IMR-90 (cell line): ENCODE data around the gene GTPBP6. TPM values are rescaled to one million over a fixed set of nuclear protein-coding genes. Genes with fewer than 3 reads are reported as not detected.

Experiments used
- ATAC-seq: fragments of 200-7000 bp; cut with Tn5 transposase; 2 replicates; pipeline ENCODE4 v1.9.1; 2020; ENCODE audit warnings: low read depth, mild to moderate bottlenecking, moderate library complexity
- BruUV-seq: library from RNA; stranded (reverse); fragments of 400-500 nt; replicated peaks from 2 replicates; lab custom pipeline; 2021; lab: Mats Ljungman, UMichigan
- CTCF ChIA-PET: fragments of 300-600 bp; formaldehyde crosslinking; extraction: SDS; loops from one replicate; lab custom pipeline; 2021; ENCODE audit warnings: antibody characterized with exemption; lab: Yijun Ruan, JAX
- POLR2A ChIA-PET: fragments of 300-600 bp; sonication (Branson Sonifier 250); formaldehyde crosslinking; loops from one replicate; lab custom pipeline; 2022; ENCODE audit warnings: antibody characterized with exemption; ENCODE audit not compliant: unreplicated experiment; lab: Charles Lee
- DNase-seq: peaks from one replicate; pipeline ENCODE4 v3.0.0; 2013
- H2AFZ ChIP-seq: replicated peaks from 2 replicates; pipeline ENCODE3; 2013; ENCODE audit warnings: low read length, mild to moderate bottlenecking; ENCODE audit not compliant: poor library complexity
- H2AK5ac ChIP-seq: 2 replicates; pipeline ENCODE4 v1.6.1; 2013; ENCODE audit warnings: low read depth, low read length, inconsistent platforms
- H2AK9ac ChIP-seq: replicated peaks from 2 replicates; pipeline ENCODE3; 2013; ENCODE audit warnings: mild to moderate bottlenecking, low read depth, low read length, moderate library complexity; ENCODE audit not compliant: poor library complexity
- H2BK120ac ChIP-seq: 2 replicates; pipeline ENCODE4 v1.6.1; 2013; ENCODE audit warnings: low read depth, low read length, inconsistent platforms
- H2BK15ac ChIP-seq: 3 replicates; pipeline ENCODE4 v1.6.1; 2013; ENCODE audit warnings: low read depth, low read length, inconsistent platforms
- H2BK20ac ChIP-seq: 2 replicates; pipeline ENCODE4 v1.6.1; 2013; ENCODE audit warnings: low read depth, mild to moderate bottlenecking, inconsistent platforms, low read length, moderate library complexity
- H2BK5ac ChIP-seq: 2 replicates; pipeline ENCODE4 v1.6.1; 2013; ENCODE audit warnings: mild to moderate bottlenecking, low read depth, low read length, inconsistent platforms; ENCODE audit not compliant: poor library complexity, severe bottlenecking
- H3K14ac ChIP-seq: replicated peaks from 2 replicates; pipeline ENCODE4 v1.6.1; 2013; ENCODE audit warnings: low read depth, low read length, inconsistent platforms
- H3K18ac ChIP-seq: 2 replicates; pipeline ENCODE4 v1.6.1; 2013; ENCODE audit warnings: low read depth, low read length, control low read depth
- H3K23ac ChIP-seq: 2 replicates; pipeline ENCODE4 v1.6.1; 2013; ENCODE audit warnings: low read depth, low read length, inconsistent platforms
- H3K27ac ChIP-seq: 2 replicates; pipeline ENCODE4 v1.5.1; 2013; ENCODE audit warnings: mild to moderate bottlenecking, control low read depth, low read length; ENCODE audit not compliant: insufficient read depth
- H3K27me3 ChIP-seq: 2 replicates; pipeline ENCODE4 v1.6.1; 2013; ENCODE audit warnings: low read length; ENCODE audit not compliant: control insufficient read depth, insufficient read depth
- H3K36me3 ChIP-seq: 2 replicates; pipeline ENCODE4 v1.6.1; 2013; ENCODE audit warnings: low read length, mixed read lengths; ENCODE audit not compliant: control insufficient read depth, insufficient read depth
- H3K4ac ChIP-seq: 2 replicates; pipeline ENCODE4 v1.6.1; 2013; ENCODE audit warnings: low read depth, low read length, inconsistent platforms
- H3K4me1 ChIP-seq: 2 replicates; pipeline ENCODE4 v1.6.1; 2013; ENCODE audit warnings: low read length, mixed read lengths; ENCODE audit not compliant: control insufficient read depth, insufficient read depth
- H3K4me2 ChIP-seq: 2 replicates; pipeline ENCODE4 v1.6.1; 2013; ENCODE audit warnings: low read depth, mild to moderate bottlenecking, control low read depth, low read length, moderate library complexity
- H3K4me3 ChIP-seq: 2 replicates; pipeline ENCODE4 v1.5.1; 2013; ENCODE audit warnings: low read depth, mild to moderate bottlenecking, control low read depth, low read length, moderate library complexity; ENCODE audit not compliant: insufficient read depth
- H3K56ac ChIP-seq: 2 replicates; pipeline ENCODE4 v1.6.1; 2013; ENCODE audit warnings: low read length, inconsistent platforms; ENCODE audit not compliant: insufficient read depth; ENCODE audit errors: extremely low read depth
- H3K79me1 ChIP-seq, 2 experiments: 2 replicates each; pipeline ENCODE4 v1.6.1; 2013; ENCODE audit warnings: low read length in 2 of 2, inconsistent platforms in 1 of 2, low read depth in 1 of 2
- H3K9ac ChIP-seq: 2 replicates; pipeline ENCODE4 v1.6.1; 2013; ENCODE audit warnings: low read depth, low read length, control low read depth
- H3K9me1 ChIP-seq: 2 replicates; pipeline ENCODE4 v1.6.1; 2013; ENCODE audit warnings: low read length, inconsistent platforms; ENCODE audit not compliant: insufficient read depth
- H3K9me3 ChIP-seq: 2 replicates; pipeline ENCODE4 v1.6.1; 2013; ENCODE audit warnings: low read length; ENCODE audit not compliant: control insufficient read depth, insufficient read depth
- H4K20me1 ChIP-seq: 2 replicates; pipeline ENCODE4 v1.6.1; 2013; ENCODE audit warnings: low read length, inconsistent platforms; ENCODE audit not compliant: insufficient read depth
- H4K5ac ChIP-seq: 2 replicates; pipeline ENCODE4 v1.6.1; 2013; ENCODE audit warnings: mild to moderate bottlenecking, low read depth, low read length, control low read depth
- H4K8ac ChIP-seq, 2 experiments: 2 replicates each; pipeline ENCODE4 v1.6.1; 2013; ENCODE audit warnings: low read depth in 2 of 2, low read length in 2 of 2, control low read depth in 1 of 2, inconsistent platforms in 1 of 2
- H4K91ac ChIP-seq: 2 replicates; pipeline ENCODE4 v1.6.1; 2013; ENCODE audit warnings: low read depth, low read length, inconsistent platforms; ENCODE audit not compliant: insufficient read depth
- BHLHE40 ChIP-seq: fragments of 150-350 bp; IDR thresholded peaks from 2 replicates; pipeline ENCODE4 v1.6.1; 2016; ENCODE audit warnings: mild to moderate bottlenecking, low read depth, low read length
- NFE2L2 ChIP-seq: fragments of 150-350 bp; IDR thresholded peaks from 2 replicates; pipeline ENCODE4 v1.6.1; 2016; ENCODE audit warnings: low read depth, mild to moderate bottlenecking, low read length
- RCOR1 ChIP-seq: IDR thresholded peaks from 2 replicates; pipeline ENCODE4 v1.6.1; 2012; ENCODE audit warnings: mild to moderate bottlenecking, low read length, improper control_type of control experiment; ENCODE audit not compliant: insufficient replicate concordance
- WGBS, 2 experiments: methylation state at CpG; one replicate each; pipeline versions ENCODE4 v1.1.5 to v1.1.7; 2013; ENCODE audit warnings: missing lambda C conversion rate in 2 of 2; ENCODE audit not compliant: insufficient read length in 1 of 2; ENCODE audit errors: extremely low coverage in 2 of 2; 5-methylcytosine and 5-hydroxymethylcytosine counted together
- dilution Hi-C: fragments of 300-500 bp; cut with HindIII; formaldehyde crosslinking; loops from one replicate; pipeline ENCODE4 v1.14.3; 2018; ENCODE audit warnings: low sequenced_read_pairs; ENCODE audit not compliant: unreplicated experiment
- in situ Hi-C: fragments of 300-500 bp; cut with MboI; formaldehyde crosslinking; loops from 3 replicates; pipeline ENCODE4 v1.14.3; 2019; ENCODE audit warnings: low sequenced_read_pairs, inconsistent platforms, mixed read lengths
- intact Hi-C: fragments of 100-400 bp; cut with micrococcal nuclease; formaldehyde crosslinking; loops from 2 replicates; pipeline ENCODE4 v1.10.0; 2022
- polyA plus RNA-seq, 3 experiments: library from polyadenylated mRNA; depleted of rRNA; stranded (reverse); fragments of >200 nt; gene quantifications; 2 replicates each; pipeline ENCODE4 v1.2.3, GENCODE V29; 2012; ENCODE audit warnings: low replicate concordance in 1 of 3
- total RNA-seq: library from RNA; depleted of rRNA; stranded (reverse); fragments of >200 nt; gene quantifications from 2 replicates; pipeline ENCODE4 v1.2.3, GENCODE V29; 2012

GTPBP6 gene
- total and polyA plus RNA-seq, 2 of the 4 experiments (the other 2 are of a cell fraction) = 24.0 to 31.6 TPM

- H4K5ac ChIP-seq = no peak overlapping the region
- H3K4me3 ChIP-seq = no peak overlapping the region
- intact Hi-C loops = no loop called here
- no peak overlapping the region for H2AFZ ChIP-seq
- H3K4me1 ChIP-seq = no peaks in the 10 kb centered on the region
- no peak overlapping the region for H3K4me2 ChIP-seq
- ATAC-seq (no peak), DNase-seq (no peak)
- no peak overlapping the region for H2AK5ac ChIP-seq
- no TSS peak for BruUV-seq
- peaks cover 23% of the 10 kb centered on the region; the same call in 1 of the 2 replicates for H3K36me3 ChIP-seq
- no peak overlapping the region for H4K8ac ChIP-seq
- CTCF ChIA-PET = no interaction called here
- no peak overlapping the region for H2BK120ac ChIP-seq
- H3K4ac ChIP-seq = no peak overlapping the region
- peaks cover 9% of the 10 kb centered on the region; the same call in 1 of the 2 replicates for H3K9me3 ChIP-seq
- H3K27me3 ChIP-seq = no peaks in the 10 kb centered on the region
- H3K23ac ChIP-seq = no peak overlapping the region
- no peaks in the 10 kb centered on the region for H3K9me1 ChIP-seq
- H4K91ac ChIP-seq = no peak overlapping the region
- in situ Hi-C loops = no loop called here
- no peak overlapping the region for H2BK5ac ChIP-seq
- TF ChIP-seq BHLHE40 (no peak), NFE2L2 (no peak), RCOR1 (no peak)
- H3K79me1 ChIP-seq = no peaks in the 10 kb centered on the region
- no peak overlapping the region for H3K18ac ChIP-seq
- H2AK9ac ChIP-seq = no peak overlapping the region
- H2BK15ac ChIP-seq = no peak overlapping the region
- H3K56ac ChIP-seq = no peak overlapping the region
- H2BK20ac ChIP-seq = no peak overlapping the region
- H4K20me1 ChIP-seq = no peaks in the 10 kb centered on the region
- H3K9ac ChIP-seq = no peak overlapping the region
- H3K14ac ChIP-seq = no peak overlapping the region
- H3K27ac ChIP-seq = no peak overlapping the region
- 97% methylated on average over 42 of the region's 53 CpGs; no CpG with 5 or more reads in 1 of the 2 experiments for WGBS, 2 experiments
- dilution Hi-C loops = no loop called here
- POLR2A ChIA-PET = no interaction called here
Measured at GRCh38 chrX:338281-338835, 19.8 kb upstream of the GTPBP6 start.
